Measurements from ENCODE around the gene FHOD1.

Gene FHOD1

DNA sequence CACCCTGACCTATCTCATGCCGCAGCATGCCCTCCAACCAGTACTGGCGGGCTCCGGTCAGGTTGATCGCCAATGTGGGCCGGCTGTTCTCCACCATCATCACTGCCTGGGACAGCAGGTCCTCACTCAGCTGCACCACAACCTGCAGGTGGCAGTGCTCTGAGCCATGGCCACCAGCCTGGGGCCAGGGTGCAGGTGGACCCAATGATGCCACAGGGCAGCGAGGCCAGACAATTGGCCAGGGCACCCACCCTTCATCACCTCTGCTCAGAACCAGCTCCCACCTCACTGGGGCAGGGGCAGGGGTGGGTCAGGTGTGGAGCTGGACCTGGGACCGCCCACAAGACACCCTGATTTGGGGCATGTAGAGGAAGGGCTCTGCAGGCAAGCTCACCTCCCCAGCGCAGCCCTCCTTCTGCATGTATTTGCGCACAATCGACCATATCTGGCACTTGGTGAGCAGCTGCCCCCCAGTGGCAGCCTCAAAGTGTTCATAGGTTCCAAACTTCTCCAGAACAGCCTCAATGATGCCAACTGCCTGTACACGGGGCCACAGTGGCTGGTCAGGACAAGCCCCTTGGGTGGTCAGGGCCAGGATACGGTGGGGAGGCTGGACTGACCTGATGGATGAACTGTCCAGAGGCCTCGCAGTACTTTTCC lies 67.7 kb downstream of the FHOD1 start:
- TF ChIP-seq, protein P1, sequence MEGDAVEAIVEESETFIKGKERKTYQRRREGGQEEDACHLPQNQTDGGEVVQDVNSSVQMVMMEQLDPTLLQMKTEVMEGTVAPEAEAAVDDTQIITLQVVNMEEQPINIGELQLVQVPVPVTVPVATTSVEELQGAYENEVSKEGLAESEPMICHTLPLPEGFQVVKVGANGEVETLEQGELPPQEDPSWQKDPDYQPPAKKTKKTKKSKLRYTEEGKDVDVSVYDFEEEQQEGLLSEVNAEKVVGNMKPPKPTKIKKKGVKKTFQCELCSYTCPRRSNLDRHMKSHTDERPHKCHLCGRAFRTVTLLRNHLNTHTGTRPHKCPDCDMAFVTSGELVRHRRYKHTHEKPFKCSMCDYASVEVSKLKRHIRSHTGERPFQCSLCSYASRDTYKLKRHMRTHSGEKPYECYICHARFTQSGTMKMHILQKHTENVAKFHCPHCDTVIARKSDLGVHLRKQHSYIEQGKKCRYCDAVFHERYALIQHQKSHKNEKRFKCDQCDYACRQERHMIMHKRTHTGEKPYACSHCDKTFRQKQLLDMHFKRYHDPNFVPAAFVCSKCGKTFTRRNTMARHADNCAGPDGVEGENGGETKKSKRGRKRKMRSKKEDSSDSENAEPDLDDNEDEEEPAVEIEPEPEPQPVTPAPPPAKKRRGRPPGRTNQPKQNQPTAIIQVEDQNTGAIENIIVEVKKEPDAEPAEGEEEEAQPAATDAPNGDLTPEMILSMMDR (IDR thresholded peaks at IDR 0.05; ENCODE audit: borderline replicate concordance, insufficient read depth, low read depth, low read length): peak; percentile 21; the same call in 1 of the 2 replicates
- H3K4me3 ChIP-seq (ENCODE audit: low read depth, low read length): no peak overlapping the region

Data from GM12875 (cell line).